ENCODE results near the gene TTC38. TPM values are rescaled to one million over a fixed set of nuclear protein-coding genes. Genes with fewer than 3 reads are reported as not detected.
A peak's percentile ranks its signal among the peaks of the same experiment; 100 is the strongest.
"Not testable (repeated sequence)": the region's sequence is repeated elsewhere in the genome, so short reads cannot be mapped to it uniquely, and the experiment has no call there.

Gene TTC38
- total and polyA plus RNA-seq, 4 experiments from 2014 or later = 3.9 to 8.2 (median 5.3) TPM

- Histone ChIP-seq H3K27me3 (ENCODE audit: insufficient read depth, low read length) (no peaks in the 10 kb centered on the region), H3K36me3 (ENCODE audit: insufficient read depth, low read length) (no peaks in the 10 kb centered on the region), H3K27ac (ENCODE audit: low read depth, low read length) (no peak overlapping the region), H3K4me3 (ENCODE audit: low read length in 2 of 2) (no peak overlapping the region), H3K4me1 (ENCODE audit: insufficient read depth, low read length) (no peaks in the 10 kb centered on the region), H3K9me3 (ENCODE audit: control insufficient read depth in 1 of 2, low read length in 2 of 2) (no peaks in the 10 kb centered on the region)
- Mint-ChIP-seq H3K4me3 (no peak overlapping the region), H3K36me3 (no peaks in the 10 kb centered on the region), H3K4me1 (peaks cover 0 to 2% (median under 1%) of the 10 kb centered on the region in 4 donors), H3K27ac (peak overlapping the region in 2 of 7 donors; percentile 9 to 66), H3K27me3 (no peaks in the 10 kb centered on the region), H3K9me3 (no peaks in the 10 kb centered on the region)
- DNase-seq = no peak
- ChIA-PET CTCF (ENCODE audit: partially characterized antibody) (interaction anchor here (1.0 to 4.3 kb wide), 2 partner anchors 10 to 188 kb away, joined by 4 to 37 read pairs; no protein-coding TSS in a partner anchor), POLR2A (ENCODE audit: partially characterized antibody) (no interaction called here)
- intact Hi-C loops (cut with micrococcal nuclease) = loop anchor here (5.0 kb wide), 1 partner anchor 302 kb away; no protein-coding TSS in a partner anchor
Observed at GRCh38 chr22:46309526-46310085, 41.8 kb downstream of the TTC38 start.

- H3K27ac Mint-ChIP-seq = peak overlapping the region in 2 of 7 donors; percentile 67 to 74
- POLR2A ChIA-PET (ENCODE audit: partially characterized antibody) = interaction anchor here (1.3 to 1.6 kb wide), 2 partner anchors 16 to 190 kb away, joined by 3 read pairs; no protein-coding TSS in a partner anchor
Observed at GRCh38 chr22:46312056-46312455, 44.2 kb downstream of the TTC38 start.

GRCh38 chr22:46312848-46313247 lies 45.0 kb downstream of the TTC38 start:
- intact Hi-C loops (cut with micrococcal nuclease) = loop anchor here (5.0 kb wide), 1 partner anchor 306 kb away; no protein-coding TSS in a partner anchor
- H3K4me1 ChIP-seq (ENCODE audit: insufficient read depth, low read length); H3K4me1 Mint-ChIP-seq; H3K36me3 Mint-ChIP-seq; DNase-seq; H3K4me3 Mint-ChIP-seq; H3K9me3 ChIP-seq (ENCODE audit: control insufficient read depth in 1 of 2, low read length in 2 of 2); H3K4me3 ChIP-seq (ENCODE audit: low read length in 2 of 2); H3K27me3 ChIP-seq (ENCODE audit: insufficient read depth, low read length); H3K36me3 ChIP-seq (ENCODE audit: insufficient read depth, low read length); H3K27ac ChIP-seq (ENCODE audit: low read depth, low read length); H3K9me3 Mint-ChIP-seq; H3K27me3 Mint-ChIP-seq; H3K27ac Mint-ChIP-seq: not testable (repeated sequence)
- CTCF ChIA-PET (ENCODE audit: partially characterized antibody) = interaction anchor here (0.6 to 4.3 kb wide), 8 partner anchors 9 to 1590 kb away, joined by 3 to 37 read pairs (median 4); no protein-coding TSS in a partner anchor
- POLR2A ChIA-PET (ENCODE audit: partially characterized antibody) = interaction anchor here (1.6 kb wide), 1 partner anchor 191 kb away, joined by 3 read pairs; no protein-coding TSS in a partner anchor

More at GRCh38 chr22:46312056-46312455, 44.2 kb downstream of the TTC38 start:
- no peaks in the 10 kb centered on the region for H3K36me3 Mint-ChIP-seq
- no peaks in the 10 kb centered on the region for H3K9me3 Mint-ChIP-seq
- no peaks in the 10 kb centered on the region for H3K27me3 Mint-ChIP-seq
- H3K4me1 Mint-ChIP-seq = peaks cover 0 to 2% (median under 1%) of the 10 kb centered on the region in 4 donors
- H3K9me3 ChIP-seq (ENCODE audit: control insufficient read depth in 1 of 2, low read length in 2 of 2) = no peaks in the 10 kb centered on the region
- intact Hi-C loops (cut with micrococcal nuclease) = loop anchor here (5.0 kb wide), 1 partner anchor 305 kb away; no protein-coding TSS in a partner anchor
- H3K4me3 ChIP-seq (ENCODE audit: low read length in 2 of 2) = no peak overlapping the region
- H3K4me1 ChIP-seq (ENCODE audit: insufficient read depth, low read length) = no peaks in the 10 kb centered on the region
- no peaks in the 10 kb centered on the region for H3K36me3 ChIP-seq (ENCODE audit: insufficient read depth, low read length)
- H3K27ac ChIP-seq (ENCODE audit: low read depth, low read length) = no peak overlapping the region
- no peak for DNase-seq
- CTCF ChIA-PET (ENCODE audit: partially characterized antibody) = interaction anchor here (0.7 to 4.3 kb wide), 5 partner anchors 13 to 306 kb away, joined by 3 to 37 read pairs (median 5); no protein-coding TSS in a partner anchor
- H3K4me3 Mint-ChIP-seq = no peak overlapping the region
- H3K27me3 ChIP-seq (ENCODE audit: insufficient read depth, low read length) = no peaks in the 10 kb centered on the region

GRCh38 chr22:46315976-46316375 lies 48.2 kb downstream of the TTC38 start:
- no peaks in the 10 kb centered on the region for H3K4me1 ChIP-seq (ENCODE audit: insufficient read depth, low read length)
- no peaks in the 10 kb centered on the region for H3K4me1 Mint-ChIP-seq
- no peaks in the 10 kb centered on the region for H3K9me3 ChIP-seq (ENCODE audit: control insufficient read depth in 1 of 2, low read length in 2 of 2)
- H3K36me3 ChIP-seq (ENCODE audit: insufficient read depth, low read length) = no peaks in the 10 kb centered on the region
- no peak for DNase-seq
- H3K27me3 ChIP-seq (ENCODE audit: insufficient read depth, low read length) = no peaks in the 10 kb centered on the region
- no peak overlapping the region for H3K4me3 ChIP-seq (ENCODE audit: low read length in 2 of 2)
- intact Hi-C loops (cut with micrococcal nuclease) = no loop called here
- no peak overlapping the region for H3K4me3 Mint-ChIP-seq
- no peaks in the 10 kb centered on the region for H3K27me3 Mint-ChIP-seq
- H3K27ac ChIP-seq (ENCODE audit: low read depth, low read length) = no peak overlapping the region
- CTCF ChIA-PET (ENCODE audit: partially characterized antibody) = interaction anchor here (1.2 to 3.7 kb wide), 12 partner anchors 9 to 321 kb away, joined by 3 to 48 read pairs (median 6); partner anchors contain the start of gene GTSE1
- no peaks in the 10 kb centered on the region for H3K36me3 Mint-ChIP-seq
- H3K27ac Mint-ChIP-seq = no peak overlapping the region
- POLR2A ChIA-PET (ENCODE audit: partially characterized antibody) = no interaction called here
- no peaks in the 10 kb centered on the region for H3K9me3 Mint-ChIP-seq

GRCh38 chr22:46317646-46318045 lies 49.8 kb downstream of the TTC38 start:
- Mint-ChIP-seq H3K27ac (peak overlapping the region in 1 of 7 donors; percentile 28), H3K9me3 (no peaks in the 10 kb centered on the region), H3K27me3 (no peaks in the 10 kb centered on the region), H3K36me3 (no peaks in the 10 kb centered on the region), H3K4me1 (no peaks in the 10 kb centered on the region), H3K4me3 (no peak overlapping the region)
- no peaks in the 10 kb centered on the region for H3K27me3 ChIP-seq (ENCODE audit: insufficient read depth, low read length)
- no peaks in the 10 kb centered on the region for H3K9me3 ChIP-seq (ENCODE audit: control insufficient read depth in 1 of 2, low read length in 2 of 2)
- H3K4me1 ChIP-seq (ENCODE audit: insufficient read depth, low read length) = no peaks in the 10 kb centered on the region
- no peak overlapping the region for H3K27ac ChIP-seq (ENCODE audit: low read depth, low read length)
- no peak overlapping the region for H3K4me3 ChIP-seq (ENCODE audit: low read length in 2 of 2)
- POLR2A ChIA-PET (ENCODE audit: partially characterized antibody) = no interaction called here
- no peaks in the 10 kb centered on the region for H3K36me3 ChIP-seq (ENCODE audit: insufficient read depth, low read length)
- CTCF ChIA-PET (ENCODE audit: partially characterized antibody) = interaction anchor here (2.5 to 3.7 kb wide), 2 partner anchors 195 to 196 kb away, joined by 9 to 48 read pairs; no protein-coding TSS in a partner anchor
- DNase-seq = no peak
- intact Hi-C loops (cut with micrococcal nuclease) = no loop called here

- Histone ChIP-seq H3K36me3 (ENCODE audit: insufficient read depth, low read length) (no peaks in the 10 kb centered on the region), H3K27me3 (ENCODE audit: insufficient read depth, low read length) (no peaks in the 10 kb centered on the region), H3K9me3 (ENCODE audit: control insufficient read depth in 1 of 2, low read length in 2 of 2) (no peaks in the 10 kb centered on the region), H3K4me1 (ENCODE audit: insufficient read depth, low read length) (no peaks in the 10 kb centered on the region), H3K4me3 (ENCODE audit: low read length in 2 of 2) (no peak overlapping the region), H3K27ac (ENCODE audit: low read depth, low read length) (no peak overlapping the region)
- Mint-ChIP-seq H3K27ac (peak overlapping the region in 1 of 7 donors; percentile 6), H3K4me1 (no peaks in the 10 kb centered on the region), H3K9me3 (no peaks in the 10 kb centered on the region), H3K27me3 (no peaks in the 10 kb centered on the region), H3K36me3 (no peaks in the 10 kb centered on the region), H3K4me3 (no peak overlapping the region)
- ChIA-PET POLR2A (ENCODE audit: partially characterized antibody) (no interaction called here), CTCF (ENCODE audit: partially characterized antibody) (interaction anchor here (1.5 to 2.5 kb wide), 3 partner anchors 196 to 323 kb away, joined by 4 to 9 read pairs (median 6); no protein-coding TSS in a partner anchor)
- intact Hi-C loops (cut with micrococcal nuclease) = no loop called here
- DNase-seq = no peak
Observed at GRCh38 chr22:46318576-46318975, 50.8 kb downstream of the TTC38 start.

GRCh38 chr22:46319319-46319718 lies 51.5 kb downstream of the TTC38 start:
- Mint-ChIP-seq H3K27ac (peak overlapping the region in 1 of 7 donors; percentile 23), H3K27me3 (no peaks in the 10 kb centered on the region), H3K9me3 (no peaks in the 10 kb centered on the region), H3K4me1 (no peaks in the 10 kb centered on the region), H3K4me3 (no peak overlapping the region), H3K36me3 (no peaks in the 10 kb centered on the region)
- Histone ChIP-seq H3K9me3 (ENCODE audit: control insufficient read depth in 1 of 2, low read length in 2 of 2) (no peaks in the 10 kb centered on the region), H3K27ac (ENCODE audit: low read depth, low read length) (no peak overlapping the region), H3K27me3 (ENCODE audit: insufficient read depth, low read length) (no peaks in the 10 kb centered on the region), H3K4me1 (ENCODE audit: insufficient read depth, low read length) (no peaks in the 10 kb centered on the region), H3K4me3 (ENCODE audit: low read length in 2 of 2) (no peak overlapping the region), H3K36me3 (ENCODE audit: insufficient read depth, low read length) (no peaks in the 10 kb centered on the region)
- intact Hi-C loops (cut with micrococcal nuclease) = no loop called here
- no peak for DNase-seq
- ChIA-PET POLR2A (ENCODE audit: partially characterized antibody) (no interaction called here), CTCF (ENCODE audit: partially characterized antibody) (interaction anchor here (0.7 to 2.5 kb wide), 4 partner anchors 8 to 324 kb away, joined by 3 to 9 read pairs (median 5); no protein-coding TSS in a partner anchor)

All from CD4-positive, alpha-beta memory T cell (primary cell).